Neural cell (in vitro differentiated cells): ENCODE data around the gene TMEM167B. TPM values are rescaled to one million over a fixed set of nuclear protein-coding genes. Genes with fewer than 3 reads are reported as not detected.
A peak's percentile ranks its signal among the peaks of the same experiment; 100 is the strongest.

Experiments used
- H2AFZ ChIP-seq: fragments of 200-600, 300-800 bp; sonication (generic), shearing (Covaris generic); 2 replicates; pipeline ENCODE4 v1.6.0; 2014; ENCODE audit warnings: low read depth, mild to moderate bottlenecking, antibody characterized with exemption, low read length, moderate library complexity
- H3F3A ChIP-seq: fragments of 200-600 bp; shearing (Covaris generic); 2 replicates; pipeline ENCODE4 v1.6.1; 2016; ENCODE audit warnings: mild to moderate bottlenecking, moderate library complexity, mixed read lengths, antibody characterized with exemption, low read length; ENCODE audit not compliant: insufficient read depth, poor library complexity, severe bottlenecking
- H3K27ac ChIP-seq: fragments of 200-600, 300-800 bp; sonication (generic), shearing (Covaris generic); 2 replicates; pipeline ENCODE4 v1.5.1; 2014; ENCODE audit warnings: mild to moderate bottlenecking, low read length, moderate library complexity
- H3K27me3 ChIP-seq: fragments of 300-800, 200-600 bp; sonication (generic), shearing (Covaris generic); 2 replicates; pipeline ENCODE4 v1.6.0; 2014; ENCODE audit warnings: mild to moderate bottlenecking, low read depth, low read length, moderate library complexity; ENCODE audit not compliant: insufficient read depth
- H3K36me3 ChIP-seq: fragments of 300-800, 200-600 bp; sonication (generic), shearing (Covaris generic); 2 replicates; pipeline ENCODE4 v1.5.1; 2014; ENCODE audit warnings: mild to moderate bottlenecking, antibody characterized with exemption, low read length, moderate library complexity; ENCODE audit not compliant: insufficient read depth
- H3K4me2 ChIP-seq: fragments of 300-800, 200-600 bp; sonication (generic), shearing (Covaris generic); 2 replicates; pipeline ENCODE4 v1.6.0; 2014; ENCODE audit warnings: mild to moderate bottlenecking, low read length
- H3K4me3 ChIP-seq: fragments of 300-800, 200-600 bp; sonication (generic), shearing (Covaris generic); 2 replicates; pipeline ENCODE4 v1.5.1; 2014; ENCODE audit warnings: mild to moderate bottlenecking, low read length, moderate library complexity
- H3K79me2 ChIP-seq: fragments of 200-600 bp; shearing (Covaris generic); replicated peaks from 2 replicates; pipeline ENCODE4 v1.6.0; 2014; ENCODE audit warnings: mild to moderate bottlenecking, low read length, moderate library complexity; ENCODE audit not compliant: insufficient read depth
- H3K9ac ChIP-seq: fragments of 300-800, 200-600 bp; sonication (generic), shearing (Covaris generic); 2 replicates; pipeline ENCODE4 v1.6.1; 2016; ENCODE audit warnings: mild to moderate bottlenecking, low read length, mixed read lengths
- H3K9me2 ChIP-seq: fragments of 200-600 bp; shearing (Covaris generic); 2 replicates; pipeline ENCODE4 v1.6.1; 2016; ENCODE audit warnings: mild to moderate bottlenecking, low read length, mixed read lengths; ENCODE audit not compliant: insufficient read depth
- H3K9me3 ChIP-seq: fragments of 200-600, 300-800 bp; sonication (generic), shearing (Covaris generic); 2 replicates; pipeline ENCODE4 v1.6.1; 2016; ENCODE audit warnings: mild to moderate bottlenecking, mixed run types, low read length, moderate library complexity, mixed read lengths
- H4K20me1 ChIP-seq: fragments of 200-600 bp; shearing (Covaris generic); 2 replicates; pipeline ENCODE4 v1.6.1; 2016; ENCODE audit warnings: mild to moderate bottlenecking, mixed run types; ENCODE audit not compliant: insufficient read depth
- EP300 ChIP-seq: fragments of 450-650 bp; conservative IDR thresholded peaks from 2 replicates; pipeline ENCODE4 v1.6.1; 2014; ENCODE audit warnings: antibody characterized with exemption, mild to moderate bottlenecking, moderate library complexity; ENCODE audit not compliant: poor library complexity, severe bottlenecking
- EZH2 ChIP-seq: fragments of 200-600, 300-800 bp; shearing (Covaris generic), sonication (generic); IDR thresholded peaks from 2 replicates; pipeline ENCODE4 v1.6.1; 2014; ENCODE audit warnings: antibody characterized with exemption, low read length, borderline replicate concordance, mild to moderate bottlenecking; ENCODE audit not compliant: insufficient read depth, poor library complexity, severe bottlenecking
- MXI1 ChIP-seq: fragments of 450-650 bp; conservative IDR thresholded peaks from 2 replicates; pipeline ENCODE4 v1.6.1; 2014; ENCODE audit warnings: antibody characterized with exemption, mild to moderate bottlenecking; ENCODE audit not compliant: poor library complexity, severe bottlenecking
- POLR2AphosphoS5 ChIP-seq: IDR thresholded peaks from 2 replicates; pipeline ENCODE4 v1.6.1; 2012
- RAD21 ChIP-seq: fragments of 450-650 bp; conservative IDR thresholded peaks from 2 replicates; pipeline ENCODE4 v1.6.1; 2014; ENCODE audit warnings: antibody characterized with exemption, mild to moderate bottlenecking, moderate library complexity
- SMC3 ChIP-seq: fragments of 450-650 bp; conservative IDR thresholded peaks from 2 replicates; pipeline ENCODE4 v1.6.1; 2014; ENCODE audit warnings: antibody characterized with exemption, mild to moderate bottlenecking, moderate library complexity; ENCODE audit not compliant: poor library complexity
- TAF1 ChIP-seq: IDR thresholded peaks from 2 replicates; pipeline ENCODE4 v1.6.1; 2012; ENCODE audit warnings: low read depth
- polyA plus RNA-seq: library from polyadenylated mRNA; depleted of rRNA; stranded (reverse); fragments of >200 nt; gene quantifications from 2 replicates; pipeline ENCODE4 v1.2.3, GENCODE V29; 2014
- TF ChIP-seq, protein P1 (sequence below): fragments of 450-650 bp; IDR thresholded peaks from 2 replicates; pipeline ENCODE4 v1.5.1; 2014; ENCODE audit warnings: antibody characterized with exemption, mild to moderate bottlenecking, moderate library complexity; ENCODE audit not compliant: poor library complexity, severe bottlenecking
- TF ChIP-seq, protein P2 (sequence below): IDR thresholded peaks from 2 replicates; pipeline ENCODE4 v1.6.1; 2012; ENCODE audit warnings: borderline replicate concordance

TMEM167B gene
- polyA plus RNA-seq, 1 donor from 2014 or later = 53.9 TPM

DNA sequence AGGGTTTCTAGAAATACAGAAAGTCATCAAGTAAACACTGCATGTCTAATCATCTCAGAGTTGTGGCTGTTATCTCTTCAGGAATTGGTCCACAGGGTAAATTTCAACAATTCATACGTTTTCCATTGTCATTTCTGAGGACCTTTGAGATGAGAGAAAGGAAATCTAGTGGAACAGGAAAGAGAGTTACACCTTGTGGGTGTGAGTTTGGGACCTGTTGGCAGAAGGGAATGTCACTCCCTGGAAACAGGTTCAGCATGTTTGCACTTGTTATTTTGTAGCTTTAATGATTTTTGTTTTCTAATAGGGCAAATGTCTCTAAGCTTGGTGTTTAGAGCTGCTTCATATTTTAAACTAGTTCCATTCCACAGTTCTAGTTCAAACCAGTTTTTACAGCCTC is 5.6 kb downstream of the TMEM167B start:
- Histone ChIP-seq H3K27me3 (no peaks in the 10 kb centered on the region), H3K27ac (no peak overlapping the region), H3F3A (no peaks in the 10 kb centered on the region), H3K4me3 (no peak overlapping the region), H3K4me2 (no peak overlapping the region), H2AFZ (no peak overlapping the region), H3K79me2 (peaks cover 30% of the 10 kb centered on the region), H3K9me2 (no peaks in the 10 kb centered on the region), H3K9me3 (no peaks in the 10 kb centered on the region), H4K20me1 (no peaks in the 10 kb centered on the region), H3K36me3 (peaks cover 4% of the 10 kb centered on the region), H3K9ac (no peak overlapping the region)
- TF ChIP-seq RAD21 (no peak), EP300 (no peak), MXI1 (no peak), POLR2AphosphoS5 (no peak)
- TF ChIP-seq, protein P1, sequence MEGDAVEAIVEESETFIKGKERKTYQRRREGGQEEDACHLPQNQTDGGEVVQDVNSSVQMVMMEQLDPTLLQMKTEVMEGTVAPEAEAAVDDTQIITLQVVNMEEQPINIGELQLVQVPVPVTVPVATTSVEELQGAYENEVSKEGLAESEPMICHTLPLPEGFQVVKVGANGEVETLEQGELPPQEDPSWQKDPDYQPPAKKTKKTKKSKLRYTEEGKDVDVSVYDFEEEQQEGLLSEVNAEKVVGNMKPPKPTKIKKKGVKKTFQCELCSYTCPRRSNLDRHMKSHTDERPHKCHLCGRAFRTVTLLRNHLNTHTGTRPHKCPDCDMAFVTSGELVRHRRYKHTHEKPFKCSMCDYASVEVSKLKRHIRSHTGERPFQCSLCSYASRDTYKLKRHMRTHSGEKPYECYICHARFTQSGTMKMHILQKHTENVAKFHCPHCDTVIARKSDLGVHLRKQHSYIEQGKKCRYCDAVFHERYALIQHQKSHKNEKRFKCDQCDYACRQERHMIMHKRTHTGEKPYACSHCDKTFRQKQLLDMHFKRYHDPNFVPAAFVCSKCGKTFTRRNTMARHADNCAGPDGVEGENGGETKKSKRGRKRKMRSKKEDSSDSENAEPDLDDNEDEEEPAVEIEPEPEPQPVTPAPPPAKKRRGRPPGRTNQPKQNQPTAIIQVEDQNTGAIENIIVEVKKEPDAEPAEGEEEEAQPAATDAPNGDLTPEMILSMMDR = no peak

DNA sequence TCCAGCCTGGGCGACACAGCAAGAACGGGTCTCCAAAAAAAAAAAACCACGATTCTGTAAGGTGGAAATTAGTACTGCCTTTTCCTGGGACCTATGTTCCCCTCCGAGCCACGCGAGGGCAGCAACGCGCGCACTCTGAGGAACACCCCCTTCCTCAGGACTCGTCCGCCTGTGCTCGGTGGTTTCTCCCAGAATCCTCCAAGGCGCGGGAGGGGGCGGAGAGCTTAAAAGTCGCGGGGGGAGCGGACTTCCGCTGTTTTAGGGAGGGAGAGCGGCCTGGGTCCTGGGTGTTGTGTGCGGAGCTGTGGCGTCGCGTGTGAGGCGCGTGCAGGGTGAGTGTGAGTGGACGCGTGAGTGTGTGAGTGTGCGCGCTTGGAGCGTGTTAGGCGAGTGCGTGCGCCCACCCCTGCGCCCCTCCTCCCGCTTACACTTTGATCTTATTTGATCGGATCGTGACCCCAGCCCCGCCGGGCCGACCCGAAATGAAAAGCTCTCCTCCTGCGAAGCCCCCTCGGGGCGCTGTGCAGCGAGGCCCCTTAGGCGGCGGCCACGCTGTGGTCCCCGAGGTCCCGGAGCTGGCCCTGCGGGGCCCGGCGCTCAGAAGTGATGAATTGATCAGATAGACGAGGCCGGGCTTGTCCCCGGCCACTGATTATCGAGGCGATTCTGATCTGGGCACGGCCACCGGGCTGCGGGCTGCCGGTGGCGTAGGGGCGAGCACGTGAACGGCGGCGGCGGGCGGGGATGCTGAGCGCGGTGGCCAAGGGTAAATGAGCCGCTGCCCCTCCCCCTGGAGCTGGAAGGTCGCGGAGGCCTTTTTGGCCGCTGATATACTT is 9.6 kb downstream of the TMEM167B start:
- no peaks in the 10 kb centered on the region for H3F3A ChIP-seq
- no peaks in the 10 kb centered on the region for H4K20me1 ChIP-seq
- TF ChIP-seq, protein P2, sequence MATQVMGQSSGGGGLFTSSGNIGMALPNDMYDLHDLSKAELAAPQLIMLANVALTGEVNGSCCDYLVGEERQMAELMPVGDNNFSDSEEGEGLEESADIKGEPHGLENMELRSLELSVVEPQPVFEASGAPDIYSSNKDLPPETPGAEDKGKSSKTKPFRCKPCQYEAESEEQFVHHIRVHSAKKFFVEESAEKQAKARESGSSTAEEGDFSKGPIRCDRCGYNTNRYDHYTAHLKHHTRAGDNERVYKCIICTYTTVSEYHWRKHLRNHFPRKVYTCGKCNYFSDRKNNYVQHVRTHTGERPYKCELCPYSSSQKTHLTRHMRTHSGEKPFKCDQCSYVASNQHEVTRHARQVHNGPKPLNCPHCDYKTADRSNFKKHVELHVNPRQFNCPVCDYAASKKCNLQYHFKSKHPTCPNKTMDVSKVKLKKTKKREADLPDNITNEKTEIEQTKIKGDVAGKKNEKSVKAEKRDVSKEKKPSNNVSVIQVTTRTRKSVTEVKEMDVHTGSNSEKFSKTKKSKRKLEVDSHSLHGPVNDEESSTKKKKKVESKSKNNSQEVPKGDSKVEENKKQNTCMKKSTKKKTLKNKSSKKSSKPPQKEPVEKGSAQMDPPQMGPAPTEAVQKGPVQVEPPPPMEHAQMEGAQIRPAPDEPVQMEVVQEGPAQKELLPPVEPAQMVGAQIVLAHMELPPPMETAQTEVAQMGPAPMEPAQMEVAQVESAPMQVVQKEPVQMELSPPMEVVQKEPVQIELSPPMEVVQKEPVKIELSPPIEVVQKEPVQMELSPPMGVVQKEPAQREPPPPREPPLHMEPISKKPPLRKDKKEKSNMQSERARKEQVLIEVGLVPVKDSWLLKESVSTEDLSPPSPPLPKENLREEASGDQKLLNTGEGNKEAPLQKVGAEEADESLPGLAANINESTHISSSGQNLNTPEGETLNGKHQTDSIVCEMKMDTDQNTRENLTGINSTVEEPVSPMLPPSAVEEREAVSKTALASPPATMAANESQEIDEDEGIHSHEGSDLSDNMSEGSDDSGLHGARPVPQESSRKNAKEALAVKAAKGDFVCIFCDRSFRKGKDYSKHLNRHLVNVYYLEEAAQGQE = peak; percentile 82
- TF ChIP-seq TAF1 (peak; percentile 90), SMC3 (peak; percentile 91), EZH2 (no peak), POLR2AphosphoS5 (peak; percentile 100), EP300 (peak; percentile 76), RAD21 (peak; percentile 77), MXI1 (peak; percentile 93)
- TF ChIP-seq, protein P1 = peak; percentile 97
- peak overlapping the region; percentile 91 for H3K9ac ChIP-seq
- no peaks in the 10 kb centered on the region for H3K27me3 ChIP-seq
- peak overlapping the region; percentile 56 for H2AFZ ChIP-seq
- H3K36me3 ChIP-seq = peaks cover 4% of the 10 kb centered on the region
- peaks cover 17% of the 10 kb centered on the region for H3K79me2 ChIP-seq
- H3K4me3 ChIP-seq = peak overlapping the region; percentile 90
- H3K9me2 ChIP-seq = no peaks in the 10 kb centered on the region
- H3K4me2 ChIP-seq = peak overlapping the region; percentile 55
- peak overlapping the region; percentile 88 for H3K27ac ChIP-seq
- no peaks in the 10 kb centered on the region for H3K9me3 ChIP-seq
